GM10266 (cell line): Measurements from ENCODE around the gene GALNT17.

Experiments used
- DNase-seq: peaks from one replicate; pipeline ENCODE4 v3.0.0; 2012; ENCODE audit errors: extremely low spot score
- CTCF ChIP-seq: IDR thresholded peaks from 2 replicates; pipeline ENCODE4 v1.5.1; 2012; ENCODE audit warnings: mild to moderate bottlenecking, low read depth; ENCODE audit not compliant: control insufficient read depth, insufficient read depth; ENCODE audit errors: missing control alignments

The GALNT17 gene

DNA sequence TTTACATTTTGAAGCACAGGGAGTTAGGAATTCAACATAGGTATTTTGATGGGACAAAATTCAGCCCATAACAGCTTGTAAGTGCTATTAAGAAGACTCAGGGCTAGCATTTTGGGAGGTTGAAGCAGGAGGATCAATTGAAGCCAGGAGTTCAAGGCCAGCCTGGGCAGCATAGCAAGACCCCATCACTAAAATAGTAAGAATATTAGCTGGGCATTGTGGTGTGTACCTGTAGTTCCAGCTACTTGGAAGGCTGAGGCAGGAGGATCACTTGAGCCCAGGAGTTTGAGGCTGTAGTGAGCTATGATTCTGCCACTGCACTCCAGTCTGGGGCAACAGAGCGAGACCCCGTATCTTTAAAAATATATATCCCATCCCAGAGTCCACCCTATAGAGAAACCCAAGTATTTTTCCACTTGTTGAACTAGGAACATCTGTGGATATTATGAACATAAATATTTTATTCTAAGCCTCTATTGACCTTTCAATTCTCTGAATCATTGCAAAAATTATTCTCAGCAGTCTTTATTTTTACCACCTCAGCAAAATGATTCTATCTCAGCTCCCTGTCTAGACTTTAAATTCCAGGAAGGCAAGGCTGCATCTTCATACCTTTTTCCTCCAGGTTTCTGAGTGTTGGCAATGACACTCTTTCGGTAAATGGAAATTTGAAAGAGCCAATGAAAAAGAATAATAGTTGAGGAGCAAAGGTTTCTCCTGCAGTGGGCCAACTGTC, 181.0 kb downstream of the GALNT17 start:
- no peak for TF ChIP-seq CTCF
- DNase-seq, result no peak

GRCh38 chr7:71313553-71313952, 181.6 kb downstream of the GALNT17 start:
- DNase-seq, result no peak
- no peak for TF ChIP-seq CTCF

DNA sequence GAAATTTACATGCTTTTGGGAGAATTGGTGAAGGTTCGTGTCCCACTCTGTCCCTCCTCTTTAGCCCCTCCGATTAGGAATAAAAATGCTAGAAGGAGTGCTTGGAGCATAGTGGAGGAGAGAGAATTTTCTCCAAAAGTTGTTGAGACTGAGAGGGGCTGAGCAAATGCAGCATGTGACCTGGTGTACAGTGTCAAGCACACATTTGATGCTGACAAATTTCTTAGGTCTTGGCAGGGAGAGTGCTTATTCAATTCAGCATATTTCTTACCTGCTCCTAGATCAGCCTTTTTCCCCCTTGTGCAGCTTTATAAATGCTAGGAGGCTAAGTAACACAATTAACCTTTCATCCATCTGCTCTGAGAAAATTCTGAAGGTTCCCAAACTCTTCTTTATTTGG, 189.0 kb downstream of the GALNT17 start:
- no peak for DNase-seq
- TF ChIP-seq CTCF, result no peak

DNA sequence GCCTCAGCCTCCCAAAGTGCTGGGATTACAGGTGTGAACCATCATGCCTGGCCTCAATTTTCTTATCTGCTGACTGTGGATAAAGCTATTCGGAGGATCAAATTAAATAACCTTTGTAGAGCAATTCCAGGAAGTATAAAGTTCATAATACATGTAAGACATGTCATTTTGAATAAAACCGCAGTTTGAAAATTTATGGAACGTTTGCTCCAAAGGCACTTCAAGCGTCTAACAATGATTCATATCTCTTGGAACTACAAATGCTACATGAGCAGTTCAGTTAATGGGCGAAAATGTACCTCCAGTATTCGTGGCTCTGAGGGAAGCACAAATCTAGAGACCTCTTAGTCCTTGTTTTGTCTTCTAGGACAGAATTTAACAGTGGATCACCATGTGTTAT, 190.3 kb downstream of the GALNT17 start:
- no peak for TF ChIP-seq CTCF
- DNase-seq, result no peak

DNA sequence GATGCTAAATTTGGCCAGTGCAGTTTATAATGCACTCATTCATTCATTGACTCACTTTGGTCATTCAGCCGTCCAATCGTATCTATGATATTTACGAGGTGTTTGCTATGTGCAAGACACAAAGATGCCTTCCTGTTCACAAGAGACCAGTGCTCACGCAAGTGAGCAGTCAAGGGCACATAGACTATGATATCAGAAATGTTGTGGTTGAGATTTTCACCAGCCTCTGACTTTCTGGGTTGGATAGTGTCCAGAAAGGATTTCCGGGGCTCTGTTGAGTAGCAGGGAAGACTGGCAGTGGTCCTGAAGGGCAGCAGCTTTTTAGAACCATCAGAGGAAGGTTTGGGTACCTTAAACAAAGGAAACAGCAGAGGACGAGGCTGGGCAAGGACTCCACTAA, 191.8 kb downstream of the GALNT17 start:
- no peak for TF ChIP-seq CTCF
- no peak for DNase-seq

DNA sequence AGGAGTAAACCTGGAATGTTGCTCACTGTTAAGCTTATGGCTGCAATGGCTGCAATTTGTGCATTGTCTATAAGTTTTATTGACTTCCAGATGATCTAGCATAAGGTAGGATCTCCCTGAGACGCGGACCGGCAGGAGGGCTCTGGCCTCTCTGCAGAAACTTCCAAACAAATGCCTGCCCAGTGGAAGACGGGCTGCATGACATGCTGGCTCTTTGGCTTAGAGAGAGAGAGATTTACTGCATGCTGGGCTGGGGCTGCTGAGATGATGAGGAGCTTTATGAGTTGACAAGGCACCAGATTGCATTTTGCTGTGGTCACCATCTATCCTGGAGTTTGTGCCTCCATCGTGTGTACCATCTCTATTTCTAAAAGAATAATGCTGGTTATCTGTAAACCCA, 193.2 kb downstream of the GALNT17 start:
- no peak for DNase-seq
- no peak for TF ChIP-seq CTCF

DNA sequence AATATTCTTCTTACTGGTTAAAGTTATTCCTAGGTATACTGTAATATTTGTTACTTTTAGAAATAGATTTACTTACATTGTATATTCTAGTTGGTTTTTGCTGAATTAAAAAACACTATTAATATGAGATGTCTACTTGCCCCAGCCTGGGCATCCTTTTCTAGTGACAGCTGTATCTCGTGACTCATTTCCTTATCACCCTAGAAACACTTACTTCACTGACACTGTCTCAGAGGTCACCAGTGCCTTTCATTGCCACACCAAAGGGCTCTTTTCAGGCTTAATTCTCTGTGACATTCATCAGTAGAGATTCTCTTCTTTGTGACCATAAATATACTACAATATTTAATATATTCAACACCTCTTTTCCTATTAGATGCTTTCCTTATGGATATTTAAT, 194.7 kb downstream of the GALNT17 start:
- no peak for TF ChIP-seq CTCF

More for the DNA sequence above, 194.7 kb downstream of the GALNT17 start:
- no peak for DNase-seq
